Inferior parietal cortex (tissue), 1 donor: ENCODE data around the gene NKD1.

Experiments used
- DNase-seq: peaks from one replicate; pipeline ENCODE4 v3.0.0-alpha.2; 2016; ENCODE audit errors: extremely low spot score

NKD1 gene

GRCh38 chr16:50600582-50601283, 52.5 kb downstream of the NKD1 start:
- DNase-seq: no peak

DNA sequence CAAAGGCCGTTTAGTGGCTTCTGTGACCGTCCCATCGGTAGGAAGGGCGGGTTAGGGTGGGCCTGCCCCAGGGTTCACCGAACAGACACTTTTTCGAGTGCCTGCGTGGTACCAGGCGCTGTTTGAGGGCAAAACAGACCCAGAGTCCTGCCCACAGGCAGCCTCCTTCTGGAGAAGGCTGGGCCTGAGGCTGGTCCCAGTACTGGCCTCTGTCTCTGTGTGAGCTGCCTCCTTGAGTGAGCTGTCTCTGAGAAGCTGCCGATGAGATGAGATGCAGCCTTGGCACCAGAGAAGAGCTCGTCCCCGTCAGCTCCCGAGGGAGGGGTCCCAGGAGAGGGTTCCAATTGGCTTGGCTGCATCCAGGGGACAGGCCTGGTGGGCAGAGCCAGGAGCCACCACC, 53.1 kb downstream of the NKD1 start:
- DNase-seq: no peak

DNA sequence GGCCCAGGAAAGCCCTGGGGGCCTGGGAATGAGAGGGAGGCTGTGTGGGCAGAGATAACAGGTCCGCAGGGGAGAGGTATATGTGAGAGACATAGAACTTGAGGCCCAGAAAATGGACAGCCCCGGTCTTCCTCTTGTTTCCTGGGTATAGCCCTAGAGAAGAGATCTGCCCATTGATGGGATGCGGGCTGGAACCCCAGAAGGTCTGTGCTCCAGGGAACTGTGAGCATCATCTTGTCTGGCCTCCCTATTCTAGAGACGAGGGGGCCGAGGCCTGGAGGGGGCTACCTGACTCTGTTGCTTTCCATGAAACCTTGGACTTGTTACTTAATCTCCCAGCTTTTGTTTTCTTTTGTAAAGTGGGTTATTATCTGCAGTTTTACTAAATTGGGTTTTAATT, 53.9 kb downstream of the NKD1 start:
- DNase-seq: no peak

- no peak for DNase-seq
Measured at GRCh38 chr16:50602531-50603205, 54.5 kb downstream of the NKD1 start.

GRCh38 chr16:50603206-50604064, 55.2 kb downstream of the NKD1 start:
- no peak for DNase-seq

DNA sequence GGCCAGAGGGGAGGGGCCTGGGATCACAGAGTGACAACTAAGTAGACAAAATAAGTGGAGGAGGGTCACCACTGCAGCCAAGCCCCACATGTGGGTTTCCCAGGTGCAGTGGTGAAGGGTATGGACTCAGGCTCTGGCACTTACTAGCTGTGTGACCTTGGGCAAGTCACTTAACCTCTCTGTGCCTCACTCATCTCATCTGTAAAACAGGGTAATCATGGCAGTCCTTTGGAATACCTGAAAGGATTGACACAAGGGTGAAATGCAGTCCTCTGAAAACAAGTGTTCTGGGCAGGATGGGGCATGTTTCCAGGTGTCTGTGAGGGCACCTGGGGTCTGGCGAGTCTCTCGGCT, 55.8 kb downstream of the NKD1 start:
- DNase-seq: no peak

DNA sequence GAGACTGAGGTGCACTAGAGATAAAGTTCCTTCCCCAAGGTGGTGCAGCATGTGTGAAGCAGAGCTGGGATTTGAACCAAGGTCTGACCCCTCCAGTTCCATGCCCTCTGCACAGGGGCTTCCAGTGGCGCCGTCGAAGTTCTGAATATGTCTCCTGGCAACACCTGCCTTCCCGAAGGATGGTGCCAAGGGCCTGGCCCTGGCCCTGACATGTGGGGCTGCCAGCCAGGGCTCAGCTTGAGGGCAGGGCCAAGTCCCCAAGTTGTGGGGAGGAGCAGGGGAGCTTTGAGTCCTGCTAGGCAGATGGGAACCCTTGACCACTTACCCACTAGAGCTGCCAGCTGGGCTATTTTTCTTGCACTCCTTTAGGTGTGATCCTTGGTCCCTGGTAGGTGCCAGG, 56.4 kb downstream of the NKD1 start:
- DNase-seq: no peak

GRCh38 chr16:50605733-50606430, 57.7 kb downstream of the NKD1 start:
- no peak for DNase-seq

DNA sequence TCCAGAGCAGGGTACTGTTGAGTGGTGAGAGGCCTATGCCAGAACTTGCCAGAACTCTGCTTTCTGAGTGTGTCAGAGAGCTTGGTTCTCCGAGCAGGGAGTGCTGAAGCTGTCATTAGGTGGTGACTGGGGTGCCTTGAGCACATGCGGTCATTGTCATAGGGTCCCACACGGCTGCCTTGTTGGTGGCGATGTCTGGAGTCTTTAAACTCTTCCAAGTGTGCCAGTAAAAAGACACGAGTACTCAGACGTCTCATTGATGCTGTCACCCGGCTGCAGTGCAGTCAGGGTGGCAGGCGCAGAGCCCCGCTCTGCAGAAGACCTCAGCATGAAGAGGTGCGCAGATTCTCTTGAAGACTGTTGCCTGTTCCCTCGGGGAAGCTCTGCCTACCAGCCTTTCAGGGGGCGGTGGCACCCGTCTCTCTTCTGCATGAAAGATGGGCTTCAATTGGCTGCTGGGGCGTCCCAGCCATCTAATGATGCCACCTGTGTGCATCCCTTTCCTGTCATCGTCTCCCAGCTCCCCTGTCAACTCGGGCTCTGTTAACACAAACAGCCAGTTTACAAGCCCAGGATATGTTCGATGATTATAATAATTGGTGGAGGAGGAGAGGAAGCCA, 58.3 kb downstream of the NKD1 start:
- DNase-seq: no peak

- DNase-seq: no peak
Measured at GRCh38 chr16:50607051-50607431, 58.8 kb downstream of the NKD1 start.

DNA sequence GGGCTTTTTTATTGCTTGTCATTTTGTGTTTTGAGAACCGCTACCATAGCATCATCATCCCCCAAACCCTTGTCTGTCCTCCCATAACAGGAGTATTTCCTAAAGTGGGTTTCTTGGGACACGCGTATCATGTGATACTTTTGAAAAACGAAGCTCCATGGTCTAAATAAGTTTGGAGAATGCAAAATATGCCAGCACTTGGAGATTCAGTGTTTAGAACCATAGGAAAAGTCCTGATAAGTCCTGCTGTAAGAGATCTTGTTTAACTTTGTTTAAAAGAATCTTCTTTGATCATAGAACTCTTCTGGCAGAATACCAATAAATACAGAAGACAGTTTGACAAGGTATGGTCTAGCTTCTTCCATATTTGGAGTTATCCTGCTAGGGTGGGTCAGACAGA, 59.3 kb downstream of the NKD1 start:
- DNase-seq: no peak

GRCh38 chr16:50607970-50608557, 59.9 kb downstream of the NKD1 start:
- DNase-seq: no peak

- no peak for DNase-seq
Measured at GRCh38 chr16:50609049-50609448, 60.9 kb downstream of the NKD1 start.

GRCh38 chr16:50609471-50609870, 61.3 kb downstream of the NKD1 start:
- DNase-seq: no peak

GRCh38 chr16:50610331-50611262, 62.4 kb downstream of the NKD1 start:
- DNase-seq: no peak

DNA sequence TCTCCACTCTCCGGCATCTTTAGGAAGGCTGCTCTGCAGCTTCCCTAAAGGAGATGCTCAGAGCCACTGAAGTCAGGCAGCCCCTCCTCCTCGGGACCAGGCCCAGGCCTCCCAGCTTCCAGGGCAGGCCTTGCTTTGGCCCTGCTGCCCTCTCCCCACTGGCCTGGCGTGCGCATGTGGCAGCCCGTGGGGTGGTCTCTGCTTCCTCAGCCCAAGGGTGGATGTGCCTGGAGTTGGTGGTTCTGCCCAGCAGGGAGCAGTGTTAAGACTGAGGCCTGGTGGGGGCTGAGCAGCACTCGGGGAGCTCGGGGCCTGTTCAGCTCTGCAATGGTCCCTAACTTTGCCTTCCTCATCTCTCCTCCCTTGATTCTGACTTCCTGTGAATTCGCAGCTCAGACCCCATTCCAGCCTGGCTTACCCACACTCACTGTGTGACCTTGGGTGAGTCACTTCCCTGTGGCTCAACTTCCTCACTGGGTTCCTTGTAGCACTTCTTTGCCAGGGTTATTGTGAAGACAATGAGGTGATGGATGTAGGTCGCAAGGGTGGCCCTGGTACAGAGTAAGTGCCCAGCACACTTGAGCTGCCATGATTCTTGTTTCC, 63.2 kb downstream of the NKD1 start:
- no peak for DNase-seq

GRCh38 chr16:50611995-50612848, 64.0 kb downstream of the NKD1 start:
- DNase-seq: no peak

- DNase-seq: no peak
Measured at GRCh38 chr16:50612849-50613198, 64.6 kb downstream of the NKD1 start.
